Mammary epithelial cell (primary cell): ENCODE results near the gene NGB.

Source experiments
- EZH2 ChIP-seq: IDR thresholded peaks from 2 replicates; pipeline ENCODE4 v1.6.1; 2012; ENCODE audit warnings: low read length, inconsistent platforms, borderline replicate concordance
- TF ChIP-seq, protein P1 (sequence below), 2 donors: IDR thresholded peaks in 1 of 2; conservative IDR thresholded peaks in 1 of 2; 2 replicates each; pipeline ENCODE4 v1.5.1; 2011 to 2012; ENCODE audit warnings: inconsistent platforms in 2 of 2, low read length in 2 of 2, mild to moderate bottlenecking in 2 of 2, control low read depth in 1 of 2, low read depth in 1 of 2; ENCODE audit not compliant: insufficient read depth in 1 of 2; ENCODE audit errors: extremely low read depth in 1 of 2

DNA sequence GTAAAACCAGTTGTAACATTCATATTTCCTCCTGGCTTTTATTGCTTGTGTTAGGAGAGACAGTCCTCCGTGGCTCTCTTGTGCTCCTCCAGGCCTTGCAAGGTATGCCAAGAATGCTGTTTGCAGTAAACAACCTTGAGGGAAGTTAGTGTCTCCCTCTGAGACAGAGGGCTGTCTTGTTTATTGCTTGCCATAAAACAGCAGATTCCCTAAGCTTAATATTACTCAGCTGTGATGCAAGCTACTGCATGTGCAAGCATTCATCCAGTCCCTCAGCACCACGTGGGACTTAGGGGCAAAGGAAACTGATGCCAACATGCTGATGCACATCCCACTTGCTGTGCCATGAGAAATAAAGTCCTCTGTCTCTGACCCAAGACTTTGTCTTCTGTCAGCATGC lies 43.0 kb upstream of the NGB start:
- TF ChIP-seq, protein P1, sequence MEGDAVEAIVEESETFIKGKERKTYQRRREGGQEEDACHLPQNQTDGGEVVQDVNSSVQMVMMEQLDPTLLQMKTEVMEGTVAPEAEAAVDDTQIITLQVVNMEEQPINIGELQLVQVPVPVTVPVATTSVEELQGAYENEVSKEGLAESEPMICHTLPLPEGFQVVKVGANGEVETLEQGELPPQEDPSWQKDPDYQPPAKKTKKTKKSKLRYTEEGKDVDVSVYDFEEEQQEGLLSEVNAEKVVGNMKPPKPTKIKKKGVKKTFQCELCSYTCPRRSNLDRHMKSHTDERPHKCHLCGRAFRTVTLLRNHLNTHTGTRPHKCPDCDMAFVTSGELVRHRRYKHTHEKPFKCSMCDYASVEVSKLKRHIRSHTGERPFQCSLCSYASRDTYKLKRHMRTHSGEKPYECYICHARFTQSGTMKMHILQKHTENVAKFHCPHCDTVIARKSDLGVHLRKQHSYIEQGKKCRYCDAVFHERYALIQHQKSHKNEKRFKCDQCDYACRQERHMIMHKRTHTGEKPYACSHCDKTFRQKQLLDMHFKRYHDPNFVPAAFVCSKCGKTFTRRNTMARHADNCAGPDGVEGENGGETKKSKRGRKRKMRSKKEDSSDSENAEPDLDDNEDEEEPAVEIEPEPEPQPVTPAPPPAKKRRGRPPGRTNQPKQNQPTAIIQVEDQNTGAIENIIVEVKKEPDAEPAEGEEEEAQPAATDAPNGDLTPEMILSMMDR (conservative IDR thresholded peaks at IDR 0.05 in 1 of 2, IDR thresholded peaks at IDR 0.05 in 1 of 2; ENCODE audit: extremely low read depth in 1 of 2, insufficient read depth in 1 of 2, low read depth in 1 of 2, low read length in 2 of 2), result no peak
- TF ChIP-seq EZH2, result no peak
